Measurements from ENCODE around the gene SYT1. TPM values are rescaled to one million over a fixed set of nuclear protein-coding genes. Genes with fewer than 3 reads are reported as not detected.

The SYT1 gene
- total and polyA plus RNA-seq, 10 donors: 0.56 to 7.3 (median 2.6) TPM

GRCh38 chr12:79058342-79058741 lies 193.8 kb downstream of the SYT1 start:
- H3K9me3 ChIP-seq: no peaks in the 10 kb centered on the region
- H3K27ac ChIP-seq: no peak overlapping the region
- no peak for TF ChIP-seq POLR2AphosphoS5 (IDR thresholded peaks at IDR 0.05)
- no peak for TF ChIP-seq POLR2A (IDR thresholded peaks at IDR 0.05)
- no peak for TF ChIP-seq CTCF (IDR thresholded peaks at IDR 0.05 in 8 of 11, conservative IDR thresholded peaks at IDR 0.05 in 3 of 11)
- no peak for DNase-seq
- H3K4me1 ChIP-seq: no peaks in the 10 kb centered on the region
- 30 to 63% (median 47%) methylated on average over 1 of the region's 1 CpG for WGBS, 5 donors
- H3K36me3 ChIP-seq: no peaks in the 10 kb centered on the region
- intact Hi-C loops (cut with DNase I; ENCODE audit: low total_unique reads): no loop called here
- H3K4me3 ChIP-seq: no peak overlapping the region
- no peaks in the 10 kb centered on the region for H3K27me3 ChIP-seq (replicated peaks in 1 of 7)

GRCh38 chr12:79059557-79059956 lies 195.0 kb downstream of the SYT1 start:
- DNase-seq: no peak
- H3K27me3 ChIP-seq (replicated peaks in 1 of 7): no peaks in the 10 kb centered on the region
- no peak overlapping the region for H3K4me3 ChIP-seq
- H3K9me3 ChIP-seq: no peaks in the 10 kb centered on the region
- intact Hi-C loops (cut with DNase I; ENCODE audit: low total_unique reads): no loop called here
- TF ChIP-seq POLR2AphosphoS5 (IDR thresholded peaks at IDR 0.05): no peak
- TF ChIP-seq CTCF (IDR thresholded peaks at IDR 0.05 in 8 of 11, conservative IDR thresholded peaks at IDR 0.05 in 3 of 11): no peak
- TF ChIP-seq POLR2A (IDR thresholded peaks at IDR 0.05): no peak
- no peaks in the 10 kb centered on the region for H3K4me1 ChIP-seq
- H3K36me3 ChIP-seq: no peaks in the 10 kb centered on the region
- no peak overlapping the region for H3K27ac ChIP-seq

GRCh38 chr12:79063258-79063657 lies 198.7 kb downstream of the SYT1 start:
- WGBS, 5 donors: 7 to 37% (median 24%) methylated on average over 1 of the region's 1 CpG
- intact Hi-C loops (cut with DNase I; ENCODE audit: low total_unique reads): no loop called here

DNA sequence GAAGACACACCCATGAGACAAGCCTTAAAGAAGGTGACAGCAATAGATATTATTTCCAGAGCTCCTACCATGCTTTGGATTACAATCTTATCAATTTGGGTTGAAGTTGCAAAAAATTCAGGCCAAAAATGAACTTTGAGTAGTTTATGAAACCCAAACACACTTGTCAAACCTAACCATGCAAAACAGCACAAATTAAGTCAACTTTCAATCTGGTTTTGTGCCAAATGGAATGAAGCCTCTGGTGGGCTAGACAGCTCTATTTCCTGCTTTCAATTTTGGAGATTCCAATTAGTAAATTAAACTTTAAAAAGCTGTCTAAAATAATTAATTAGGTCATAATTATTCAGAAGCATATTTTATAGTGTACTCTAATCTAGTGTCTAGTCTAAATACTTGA lies 203.4 kb downstream of the SYT1 start:
- no peak for TF ChIP-seq POLR2AphosphoS5 (IDR thresholded peaks at IDR 0.05)
- no peak for TF ChIP-seq POLR2A (IDR thresholded peaks at IDR 0.05)
- TF ChIP-seq CTCF (IDR thresholded peaks at IDR 0.05 in 8 of 11, conservative IDR thresholded peaks at IDR 0.05 in 3 of 11): no peak
- Histone ChIP-seq H3K27ac (no peak overlapping the region), H3K27me3 (replicated peaks in 1 of 7) (no peaks in the 10 kb centered on the region), H3K4me3 (no peak overlapping the region), H3K4me1 (no peaks in the 10 kb centered on the region), H3K9me3 (no peaks in the 10 kb centered on the region), H3K36me3 (no peaks in the 10 kb centered on the region)
- DNase-seq: no peak
- intact Hi-C loops (cut with DNase I; ENCODE audit: low total_unique reads): no loop called here

More at GRCh38 chr12:79063258-79063657, 198.7 kb downstream of the SYT1 start:
- TF ChIP-seq POLR2AphosphoS5 (IDR thresholded peaks at IDR 0.05) (no peak), POLR2A (IDR thresholded peaks at IDR 0.05) (no peak), CTCF (IDR thresholded peaks at IDR 0.05 in 8 of 11, conservative IDR thresholded peaks at IDR 0.05 in 3 of 11) (no peak)
- Histone ChIP-seq H3K27ac (no peak overlapping the region), H3K36me3 (no peaks in the 10 kb centered on the region), H3K27me3 (replicated peaks in 1 of 7) (no peaks in the 10 kb centered on the region), H3K4me3 (no peak overlapping the region), H3K9me3 (no peaks in the 10 kb centered on the region), H3K4me1 (no peaks in the 10 kb centered on the region)
- DNase-seq: no peak
